ENCODE results near the gene ARHGEF16. TPM values are rescaled to one million over a fixed set of nuclear protein-coding genes. Genes with fewer than 3 reads are reported as not detected.

Gene ARHGEF16
- total RNA-seq, 1 donor from 2014 or later = 1.6 TPM

- DNase-seq (ENCODE audit: low spot score) = no peak
These were observed 25.3 kb downstream of the ARHGEF16 start for GRCh38 chr1:3479511-3480368.

GRCh38 chr1:3480369-3480719 lies 25.9 kb downstream of the ARHGEF16 start:
- no peak for DNase-seq (ENCODE audit: low spot score)

DNA sequence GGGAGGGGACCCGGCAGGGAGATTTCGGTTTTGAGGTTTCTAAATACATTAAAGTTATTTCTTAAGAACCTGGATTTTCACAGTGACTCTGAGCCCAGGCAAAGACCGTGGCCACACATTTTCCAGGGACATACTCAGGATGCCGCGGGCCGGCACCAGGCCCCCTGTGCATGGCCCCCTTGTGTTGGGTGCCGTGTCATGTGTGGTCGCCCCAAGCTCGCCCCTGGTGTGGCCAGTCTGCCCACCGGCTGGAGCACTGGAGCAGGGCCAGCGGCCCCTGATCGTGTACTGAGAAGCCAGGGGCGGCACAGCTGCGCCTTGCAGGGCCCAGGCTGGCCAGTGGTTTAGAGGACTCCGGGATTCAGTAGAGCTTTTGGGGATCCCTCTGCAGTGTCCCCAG lies 26.6 kb downstream of the ARHGEF16 start:
- DNase-seq (ENCODE audit: low spot score) = no peak

DNA sequence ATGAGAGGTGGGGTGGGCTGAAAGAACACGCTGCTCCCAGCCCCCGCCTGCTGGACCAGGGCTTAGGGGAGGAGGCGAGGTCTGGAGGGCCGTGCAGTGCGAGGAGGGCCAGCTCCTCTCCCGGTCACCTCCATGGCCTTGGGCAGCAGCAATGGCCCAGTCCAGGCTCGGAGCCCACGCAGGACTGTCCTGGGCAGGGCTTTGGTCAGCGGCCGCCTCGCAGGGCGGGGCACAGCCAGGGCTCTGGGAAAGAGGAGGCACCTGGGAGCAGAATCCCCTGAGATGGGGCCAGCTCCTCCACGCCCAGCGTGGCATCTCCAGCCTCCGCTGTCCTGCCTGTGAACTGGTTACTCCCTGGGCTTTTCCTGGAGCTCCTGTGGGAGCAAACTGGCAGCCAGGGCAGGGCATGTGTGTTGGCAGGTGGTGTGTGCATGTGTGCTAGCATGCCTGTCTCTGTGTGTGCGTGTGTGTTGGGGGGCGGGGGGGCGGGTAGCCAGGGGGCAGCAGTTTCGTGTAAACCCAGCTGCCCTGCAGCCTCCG lies 27.4 kb downstream of the ARHGEF16 start:
- no peak for DNase-seq (ENCODE audit: low spot score)

GRCh38 chr1:3482378-3482849 lies 27.9 kb downstream of the ARHGEF16 start:
- no peak for DNase-seq (ENCODE audit: low spot score)

DNA sequence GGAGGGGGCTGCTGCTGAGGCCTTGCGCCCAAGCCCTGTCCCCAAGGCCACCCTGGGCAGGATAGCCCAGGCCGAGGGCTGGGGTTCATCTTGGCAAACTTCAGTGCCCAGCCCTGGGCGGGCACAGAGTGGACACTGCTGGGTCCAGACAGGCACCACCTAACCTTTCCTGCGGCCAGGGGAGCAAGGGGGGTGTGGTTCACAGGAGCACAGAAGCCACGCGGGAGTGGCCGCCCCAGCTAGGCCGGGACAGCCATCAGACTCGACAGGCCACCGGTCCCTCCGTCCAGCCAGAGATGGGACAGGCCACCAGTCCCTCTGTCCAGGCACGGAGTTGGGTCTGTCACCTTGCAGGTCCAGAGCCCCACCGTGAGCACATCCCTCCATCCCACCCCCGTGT lies 28.9 kb downstream of the ARHGEF16 start:
- DNase-seq (ENCODE audit: low spot score) = no peak

DNA sequence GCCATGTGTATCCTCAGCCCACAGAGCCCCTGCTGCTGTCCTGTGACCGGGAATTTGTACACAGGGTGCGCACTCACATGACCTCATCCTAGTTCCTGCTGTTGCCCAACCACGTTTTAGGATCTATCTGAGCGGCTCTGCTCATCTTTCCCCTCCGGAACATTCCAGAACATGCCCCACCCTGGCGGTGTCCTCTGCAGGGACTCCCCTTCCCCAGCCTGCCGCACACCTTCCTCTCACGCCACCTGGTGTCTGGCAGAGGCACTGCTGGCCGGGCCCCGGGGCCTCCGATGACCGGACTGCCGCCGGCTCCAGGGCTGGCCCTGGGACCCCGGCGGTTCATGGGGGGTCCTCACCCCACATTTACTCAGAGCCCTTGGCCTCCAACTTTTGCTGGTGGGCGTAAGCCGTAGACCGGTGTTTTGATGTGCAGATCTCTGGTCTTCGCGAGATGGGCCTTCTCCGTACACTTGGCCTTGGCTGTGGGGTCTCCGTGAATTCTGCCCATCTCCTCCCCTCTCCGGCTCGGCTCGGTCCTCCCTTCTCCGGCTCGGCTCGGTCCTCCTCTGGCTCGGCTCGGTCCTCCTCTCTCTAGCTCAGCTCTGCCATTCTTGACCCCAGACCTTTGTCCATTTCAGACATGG lies 29.5 kb downstream of the ARHGEF16 start:
- DNase-seq (ENCODE audit: low spot score) = no peak

DNA sequence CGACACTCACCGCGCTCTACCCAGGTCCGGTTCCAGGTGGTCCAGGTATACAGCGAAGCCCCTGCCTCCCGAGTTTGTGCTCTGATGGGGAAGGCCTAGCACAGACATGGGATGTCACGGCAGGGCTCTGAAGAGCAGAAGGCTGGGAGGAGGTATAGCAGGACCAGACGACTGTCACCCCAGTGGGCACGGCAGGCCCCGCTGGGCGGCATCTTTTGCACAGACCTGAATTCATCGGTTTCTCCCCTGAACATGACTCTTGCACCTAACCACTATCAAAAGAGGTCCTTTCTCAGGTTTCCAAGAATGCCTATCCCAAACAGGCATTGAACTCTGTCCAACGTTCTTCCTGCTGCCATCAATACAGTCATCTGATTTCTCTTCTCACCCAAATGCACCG lies 30.6 kb downstream of the ARHGEF16 start:
- no peak for DNase-seq (ENCODE audit: low spot score)

GRCh38 chr1:3488432-3488831 lies 34.0 kb downstream of the ARHGEF16 start:
- DNase-seq (ENCODE audit: low spot score) = no peak

GRCh38 chr1:3490046-3490745 lies 35.7 kb downstream of the ARHGEF16 start:
- no peak for DNase-seq (ENCODE audit: low spot score)

DNA sequence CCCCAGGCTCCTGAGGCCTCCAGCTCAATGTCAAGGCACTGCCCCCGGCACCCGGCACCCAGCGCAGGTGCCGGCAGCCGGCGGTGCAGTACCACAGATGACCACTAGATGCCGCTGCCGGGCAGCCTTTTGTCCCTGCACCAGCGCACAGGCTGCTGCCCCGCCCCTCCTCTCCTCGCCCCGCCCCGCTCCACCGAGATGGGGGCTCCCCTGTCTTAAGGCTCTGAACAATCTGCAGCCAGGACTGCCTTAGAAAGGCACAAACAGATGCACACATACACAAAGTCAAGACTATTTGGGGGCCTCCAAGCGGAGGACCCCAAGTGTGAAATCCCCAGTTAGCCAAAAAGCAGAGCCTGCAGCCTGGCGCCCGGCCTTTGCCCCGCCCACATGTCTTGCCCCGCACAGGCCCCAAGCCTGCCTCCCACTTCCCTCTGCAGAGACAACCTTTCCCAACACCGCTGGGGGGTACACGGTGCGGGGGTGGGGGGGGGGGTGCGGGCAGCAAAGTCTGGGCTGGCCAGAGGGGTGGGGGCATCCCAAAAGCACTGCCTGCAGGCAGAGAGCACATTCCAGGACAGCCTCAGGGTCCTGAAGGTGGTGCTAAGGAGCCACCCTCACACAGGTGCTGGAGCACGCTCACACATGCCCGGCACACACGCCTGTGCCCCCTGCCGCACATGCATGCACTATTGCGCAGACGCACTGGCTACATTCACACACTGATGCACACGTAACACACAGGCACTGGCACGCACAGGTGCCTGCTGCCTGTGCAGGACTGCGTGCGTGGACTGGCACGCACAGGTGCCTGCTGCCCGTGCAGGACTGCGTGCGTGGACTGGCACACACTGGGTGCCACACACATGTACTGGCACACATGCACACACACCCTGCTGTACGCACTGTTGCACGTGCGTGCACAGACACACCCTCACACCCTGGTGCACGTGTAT lies 37.1 kb downstream of the ARHGEF16 start:
- no peak for DNase-seq (ENCODE audit: low spot score)

DNA sequence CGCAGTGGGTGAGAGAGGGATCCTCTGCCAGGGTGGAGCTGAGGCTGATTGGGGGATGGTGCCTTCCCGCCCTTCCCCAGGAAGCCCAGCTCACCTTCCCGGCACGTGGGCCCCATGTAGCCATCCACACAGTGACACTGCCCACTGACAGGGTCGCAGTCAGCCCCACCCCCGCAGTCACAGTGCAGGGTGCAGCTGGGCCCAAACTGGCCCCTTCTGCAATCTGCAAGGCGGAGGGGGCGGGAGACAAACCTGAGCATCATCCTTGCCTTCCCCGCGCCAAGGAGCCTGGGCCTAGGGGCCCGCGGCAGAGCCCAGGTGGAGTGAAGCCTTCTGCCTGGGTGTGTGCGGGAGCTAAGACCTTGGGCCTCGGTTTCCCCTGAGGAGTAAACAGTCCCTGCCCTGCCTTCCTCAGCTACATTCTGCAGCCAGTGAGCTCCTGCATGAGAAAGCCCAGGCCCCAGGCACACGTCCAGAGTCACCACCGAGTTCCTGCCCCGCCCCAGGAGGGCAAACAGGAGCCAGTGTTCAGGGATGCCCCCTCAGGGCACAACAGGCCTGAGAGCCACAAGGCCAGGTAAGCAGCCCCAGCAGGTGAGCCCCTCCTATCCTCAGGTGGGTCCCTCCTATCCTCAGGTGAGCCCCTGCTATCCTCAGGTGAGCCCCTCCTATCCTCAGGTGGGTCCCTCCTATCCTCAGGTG lies 38.2 kb downstream of the ARHGEF16 start:
- no peak for DNase-seq (ENCODE audit: low spot score)

DNA sequence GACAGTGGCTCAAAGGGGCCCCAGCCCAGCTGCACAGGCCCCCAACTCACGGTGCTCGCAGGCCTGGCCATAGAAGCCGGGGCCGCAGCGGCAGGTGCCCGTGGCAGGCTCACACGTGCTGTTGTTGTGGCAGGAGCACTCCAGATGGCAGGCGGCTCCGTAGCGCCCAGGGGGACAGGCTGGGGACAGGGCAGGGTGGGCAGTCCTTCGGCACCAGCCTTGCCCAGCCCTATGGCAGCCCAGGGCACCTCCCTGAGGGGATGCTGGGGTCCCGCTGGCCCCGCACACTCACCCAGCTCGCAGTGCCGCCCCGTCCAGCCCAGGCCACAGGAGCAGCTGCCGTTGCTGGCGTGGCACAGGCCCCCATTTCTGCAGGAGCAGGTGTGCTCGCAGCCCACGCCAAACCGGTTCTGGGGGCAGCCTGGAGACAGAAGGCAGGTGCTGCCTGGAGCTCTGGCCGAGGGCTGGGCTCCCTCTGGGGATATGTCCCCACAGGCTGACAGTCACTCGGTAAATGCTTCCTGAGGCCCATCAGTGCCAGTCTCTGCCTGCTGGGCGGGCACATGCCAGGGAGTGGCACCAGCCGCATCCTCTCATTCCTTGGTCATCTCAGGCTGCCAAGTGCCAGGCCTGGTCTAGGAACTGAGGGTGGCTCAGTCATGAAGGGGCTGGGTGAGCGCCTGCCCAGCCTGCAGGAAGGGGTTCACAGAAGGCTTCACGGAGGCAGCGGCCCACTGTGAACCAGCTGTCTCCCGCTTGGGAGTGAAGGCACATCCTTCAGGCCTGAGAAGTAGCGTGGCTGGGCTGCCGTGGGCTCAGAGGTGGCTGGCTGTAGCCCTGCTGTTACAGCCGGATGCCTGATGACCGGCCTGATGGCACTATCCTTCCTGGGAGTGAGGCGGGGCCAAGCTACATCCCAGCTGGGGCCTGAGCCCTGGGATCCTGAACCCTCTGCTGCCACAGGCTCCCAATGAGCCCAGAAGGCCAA lies 40.1 kb downstream of the ARHGEF16 start:
- no peak for DNase-seq (ENCODE audit: low spot score)

- DNase-seq (ENCODE audit: low spot score) = no peak
These were observed 41.6 kb downstream of the ARHGEF16 start for GRCh38 chr1:3495776-3496745.

GRCh38 chr1:3496916-3497315 lies 42.5 kb downstream of the ARHGEF16 start:
- no peak for DNase-seq (ENCODE audit: low spot score)

DNA sequence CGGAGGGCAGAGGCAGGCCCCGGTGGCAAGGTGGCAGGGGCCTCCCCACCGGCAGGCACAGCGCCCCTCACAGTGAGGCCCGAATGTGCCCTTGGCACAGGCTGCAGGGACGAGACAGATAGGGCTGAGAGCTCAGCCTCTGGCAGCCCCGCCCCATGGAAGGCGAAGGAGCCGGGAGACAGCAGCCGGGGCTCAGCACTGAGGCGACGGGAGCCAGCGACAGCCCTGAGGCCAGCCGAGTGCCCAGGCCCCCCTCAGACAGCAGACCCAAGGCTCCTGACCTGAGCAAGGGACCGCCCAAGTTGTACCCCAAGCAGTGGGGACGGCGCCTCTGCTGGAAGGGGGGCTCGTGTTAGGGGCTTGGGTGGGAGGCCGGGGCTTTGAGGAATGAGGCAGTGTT lies 43.1 kb downstream of the ARHGEF16 start:
- DNase-seq (ENCODE audit: low spot score) = no peak

DNA sequence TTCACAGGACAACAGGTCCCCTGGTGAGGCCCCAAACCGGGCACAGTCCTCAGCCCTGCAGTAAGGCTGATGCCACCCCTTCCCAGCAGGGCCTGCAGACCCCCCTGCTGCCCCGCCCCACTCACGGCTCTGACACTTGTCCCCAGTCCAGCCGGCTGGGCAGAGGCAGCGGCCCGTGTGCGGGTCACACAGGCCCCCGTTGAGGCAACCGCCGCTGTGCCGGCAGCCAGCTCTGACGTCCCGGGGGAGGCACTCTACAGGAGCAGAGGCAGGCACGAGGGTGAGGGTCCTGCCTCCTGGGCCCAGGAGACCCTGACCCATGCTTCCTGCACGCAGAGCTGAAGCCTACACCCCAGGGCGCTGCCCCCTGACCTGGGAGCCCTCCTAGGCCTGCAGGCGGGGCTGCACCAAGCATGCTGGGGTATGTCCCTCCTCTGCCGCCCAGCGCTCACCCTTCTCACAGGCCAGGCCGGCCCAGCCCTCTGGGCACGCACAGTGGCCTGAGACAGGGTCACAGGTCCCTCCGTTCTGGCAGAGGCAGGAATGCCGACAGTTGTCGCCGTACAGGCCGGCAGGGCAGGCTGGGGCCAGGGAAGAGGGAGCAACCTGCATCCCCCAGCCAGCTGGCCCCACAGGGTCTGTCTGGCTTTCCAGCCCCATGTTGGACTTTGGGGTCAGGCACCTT lies 43.9 kb downstream of the ARHGEF16 start:
- DNase-seq (ENCODE audit: low spot score) = no peak
